ENCODE measurements around the gene CACNA1I. TPM values are rescaled to one million over a fixed set of nuclear protein-coding genes. Genes with fewer than 3 reads are reported as not detected.

The CACNA1I gene
- total RNA-seq, 1 experiment from 2014 or later, result 0.15 TPM

- DNase-seq (ENCODE audit: low read depth, low spot score) (no peak), ATAC-seq (no peak)
- H3K79me2 ChIP-seq (ENCODE audit: insufficient read depth, low read length), result no peaks in the 10 kb centered on the region
- ChIA-PET RAD21 (ENCODE audit: low non-redundant PET in 1 of 2, low total read pairs in 2 of 2, uncharacterized antibody in 2 of 2, unreplicated experiment in 2 of 2) (no interaction called here), POLR2A (no interaction called here), CTCF (no interaction called here)
- BruUV-seq (replicated peaks), result no TSS peak
- H3K4me1 ChIP-seq (ENCODE audit: control insufficient read depth in 1 of 2, insufficient read depth in 2 of 2, low read length in 2 of 2), result peaks cover 0 to 8% of the 10 kb centered on the region in 2 experiments; a peak in 1 of 4 replicates
- H3K4me3 ChIP-seq (replicated peaks in 1 of 2; ENCODE audit: low read depth in 1 of 2, low read length in 2 of 2), result no peak overlapping the region
- no peaks in the 10 kb centered on the region for H3K9me3 ChIP-seq (ENCODE audit: control insufficient read depth in 1 of 2, insufficient read depth in 1 of 2, low read depth in 1 of 2, low read length in 2 of 2)
- no peaks in the 10 kb centered on the region for H3K36me3 ChIP-seq (ENCODE audit: control insufficient read depth in 1 of 2, insufficient read depth in 2 of 2, low read length in 2 of 2)
- no peaks in the 10 kb centered on the region for H3K9me2 ChIP-seq (ENCODE audit: insufficient read depth)
- H3K27me3 ChIP-seq (ENCODE audit: insufficient read depth, low read length), result no peaks in the 10 kb centered on the region; the same call in 1 of the 2 replicates
- intact Hi-C loops (cut with micrococcal nuclease), result no loop called here
- H2AFZ ChIP-seq (ENCODE audit: low read depth, low read length, poor library complexity, severe bottlenecking), result no peak overlapping the region
- H3K27ac ChIP-seq (ENCODE audit: low read depth, low read length), result no peak overlapping the region
- TF ChIP-seq RAD21 (IDR thresholded peaks at IDR 0.05; ENCODE audit: low read depth) (no peak), ELF1 (IDR thresholded peaks at IDR 0.05; ENCODE audit: borderline replicate concordance, low read depth) (no peak), TCF7L2 (IDR thresholded peaks at IDR 0.05; ENCODE audit: borderline replicate concordance, extremely low read depth, insufficient read depth, insufficient read length) (no peak), FOSL1 (IDR thresholded peaks at IDR 0.05; ENCODE audit: low read depth) (no peak), POLR2AphosphoS5 (IDR thresholded peaks at IDR 0.05; ENCODE audit: low read depth, low read length) (no peak), EGR1 (IDR thresholded peaks at IDR 0.05; ENCODE audit: low read depth) (no peak), ZFX (IDR thresholded peaks at IDR 0.05) (no peak)
- H3K9ac ChIP-seq (ENCODE audit: low read length), result no peak overlapping the region
- no peaks in the 10 kb centered on the region for H4K20me1 ChIP-seq (ENCODE audit: insufficient read depth)
- no peak overlapping the region for H3K4me2 ChIP-seq (ENCODE audit: low read length)
These were observed 93.2 kb downstream of the CACNA1I start for GRCh38 chr22:39663751-39664150.

GRCh38 chr22:39664485-39665200, 94.1 kb downstream of the CACNA1I start:
- ChIA-PET RAD21 (ENCODE audit: low non-redundant PET in 1 of 2, low total read pairs in 2 of 2, uncharacterized antibody in 2 of 2, unreplicated experiment in 2 of 2) (no interaction called here), CTCF (no interaction called here), POLR2A (no interaction called here)
- no peaks in the 10 kb centered on the region for H3K9me2 ChIP-seq (ENCODE audit: insufficient read depth)
- H3K79me2 ChIP-seq (ENCODE audit: insufficient read depth, low read length), result no peaks in the 10 kb centered on the region
- H4K20me1 ChIP-seq (ENCODE audit: insufficient read depth), result no peaks in the 10 kb centered on the region
- H3K9ac ChIP-seq (ENCODE audit: low read length), result no peak overlapping the region
- no peaks in the 10 kb centered on the region for H3K36me3 ChIP-seq (ENCODE audit: control insufficient read depth in 1 of 2, insufficient read depth in 2 of 2, low read length in 2 of 2)
- H3K27me3 ChIP-seq (ENCODE audit: insufficient read depth, low read length), result no peaks in the 10 kb centered on the region; the same call in 1 of the 2 replicates
- no peak overlapping the region for H3K4me3 ChIP-seq (replicated peaks in 1 of 2; ENCODE audit: low read depth in 1 of 2, low read length in 2 of 2)
- H3K9me3 ChIP-seq (ENCODE audit: control insufficient read depth in 1 of 2, insufficient read depth in 1 of 2, low read depth in 1 of 2, low read length in 2 of 2), result no peaks in the 10 kb centered on the region
- ATAC-seq (peak; percentile 73), DNase-seq (ENCODE audit: low read depth, low spot score) (no peak)
- no peak overlapping the region for H3K4me2 ChIP-seq (ENCODE audit: low read length)
- peaks cover 0 to 8% of the 10 kb centered on the region in 2 experiments; a peak in 1 of 4 replicates for H3K4me1 ChIP-seq (ENCODE audit: control insufficient read depth in 1 of 2, insufficient read depth in 2 of 2, low read length in 2 of 2)
- intact Hi-C loops (cut with micrococcal nuclease), result no loop called here
- no TSS peak for BruUV-seq (replicated peaks)
- H2AFZ ChIP-seq (ENCODE audit: low read depth, low read length, poor library complexity, severe bottlenecking), result no peak overlapping the region
- H3K27ac ChIP-seq (ENCODE audit: low read depth, low read length), result no peak overlapping the region
- TF ChIP-seq SIN3A (IDR thresholded peaks at IDR 0.05; ENCODE audit: low read depth), result no peak
- TF ChIP-seq, protein P1, sequence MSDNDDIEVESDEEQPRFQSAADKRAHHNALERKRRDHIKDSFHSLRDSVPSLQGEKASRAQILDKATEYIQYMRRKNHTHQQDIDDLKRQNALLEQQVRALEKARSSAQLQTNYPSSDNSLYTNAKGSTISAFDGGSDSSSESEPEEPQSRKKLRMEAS (IDR thresholded peaks at IDR 0.05), result no peak
- TF ChIP-seq, protein P2, sequence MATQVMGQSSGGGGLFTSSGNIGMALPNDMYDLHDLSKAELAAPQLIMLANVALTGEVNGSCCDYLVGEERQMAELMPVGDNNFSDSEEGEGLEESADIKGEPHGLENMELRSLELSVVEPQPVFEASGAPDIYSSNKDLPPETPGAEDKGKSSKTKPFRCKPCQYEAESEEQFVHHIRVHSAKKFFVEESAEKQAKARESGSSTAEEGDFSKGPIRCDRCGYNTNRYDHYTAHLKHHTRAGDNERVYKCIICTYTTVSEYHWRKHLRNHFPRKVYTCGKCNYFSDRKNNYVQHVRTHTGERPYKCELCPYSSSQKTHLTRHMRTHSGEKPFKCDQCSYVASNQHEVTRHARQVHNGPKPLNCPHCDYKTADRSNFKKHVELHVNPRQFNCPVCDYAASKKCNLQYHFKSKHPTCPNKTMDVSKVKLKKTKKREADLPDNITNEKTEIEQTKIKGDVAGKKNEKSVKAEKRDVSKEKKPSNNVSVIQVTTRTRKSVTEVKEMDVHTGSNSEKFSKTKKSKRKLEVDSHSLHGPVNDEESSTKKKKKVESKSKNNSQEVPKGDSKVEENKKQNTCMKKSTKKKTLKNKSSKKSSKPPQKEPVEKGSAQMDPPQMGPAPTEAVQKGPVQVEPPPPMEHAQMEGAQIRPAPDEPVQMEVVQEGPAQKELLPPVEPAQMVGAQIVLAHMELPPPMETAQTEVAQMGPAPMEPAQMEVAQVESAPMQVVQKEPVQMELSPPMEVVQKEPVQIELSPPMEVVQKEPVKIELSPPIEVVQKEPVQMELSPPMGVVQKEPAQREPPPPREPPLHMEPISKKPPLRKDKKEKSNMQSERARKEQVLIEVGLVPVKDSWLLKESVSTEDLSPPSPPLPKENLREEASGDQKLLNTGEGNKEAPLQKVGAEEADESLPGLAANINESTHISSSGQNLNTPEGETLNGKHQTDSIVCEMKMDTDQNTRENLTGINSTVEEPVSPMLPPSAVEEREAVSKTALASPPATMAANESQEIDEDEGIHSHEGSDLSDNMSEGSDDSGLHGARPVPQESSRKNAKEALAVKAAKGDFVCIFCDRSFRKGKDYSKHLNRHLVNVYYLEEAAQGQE (IDR thresholded peaks at IDR 0.05; ENCODE audit: low read depth), result no peak
- no peak for TF ChIP-seq EZH2phosphoT487 (IDR thresholded peaks at IDR 0.05; ENCODE audit: borderline replicate concordance)
- TF ChIP-seq ELF1 (IDR thresholded peaks at IDR 0.05; ENCODE audit: borderline replicate concordance, low read depth), result no peak
- TF ChIP-seq YY1 (IDR thresholded peaks at IDR 0.05; ENCODE audit: extremely low read depth, insufficient replicate concordance, low read depth, low read length), result no peak
- TF ChIP-seq, protein P3, sequence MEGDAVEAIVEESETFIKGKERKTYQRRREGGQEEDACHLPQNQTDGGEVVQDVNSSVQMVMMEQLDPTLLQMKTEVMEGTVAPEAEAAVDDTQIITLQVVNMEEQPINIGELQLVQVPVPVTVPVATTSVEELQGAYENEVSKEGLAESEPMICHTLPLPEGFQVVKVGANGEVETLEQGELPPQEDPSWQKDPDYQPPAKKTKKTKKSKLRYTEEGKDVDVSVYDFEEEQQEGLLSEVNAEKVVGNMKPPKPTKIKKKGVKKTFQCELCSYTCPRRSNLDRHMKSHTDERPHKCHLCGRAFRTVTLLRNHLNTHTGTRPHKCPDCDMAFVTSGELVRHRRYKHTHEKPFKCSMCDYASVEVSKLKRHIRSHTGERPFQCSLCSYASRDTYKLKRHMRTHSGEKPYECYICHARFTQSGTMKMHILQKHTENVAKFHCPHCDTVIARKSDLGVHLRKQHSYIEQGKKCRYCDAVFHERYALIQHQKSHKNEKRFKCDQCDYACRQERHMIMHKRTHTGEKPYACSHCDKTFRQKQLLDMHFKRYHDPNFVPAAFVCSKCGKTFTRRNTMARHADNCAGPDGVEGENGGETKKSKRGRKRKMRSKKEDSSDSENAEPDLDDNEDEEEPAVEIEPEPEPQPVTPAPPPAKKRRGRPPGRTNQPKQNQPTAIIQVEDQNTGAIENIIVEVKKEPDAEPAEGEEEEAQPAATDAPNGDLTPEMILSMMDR (IDR thresholded peaks at IDR 0.05 in 2 of 3, conservative IDR thresholded peaks at IDR 0.05 in 1 of 3; ENCODE audit: borderline replicate concordance in 1 of 3, insufficient read depth in 1 of 3, low read depth in 2 of 3, low read length in 2 of 3), result no peak
